KMS-11 (cell line): Measurements from ENCODE around the gene NKD1.
"Not testable (repeated sequence)": the region's sequence is repeated elsewhere in the genome, so short reads cannot be mapped to it uniquely, and the experiment has no call there.

Experiments
- H2AFZ ChIP-seq: fragments of 200-600 bp; sonication (generic); 2 replicates; pipeline ENCODE4 v1.6.1; 2016; ENCODE audit warnings: antibody characterized with exemption, mixed run types, low read depth
- H3K27ac ChIP-seq: fragments of 200-600 bp; sonication (generic); 2 replicates; pipeline ENCODE4 v1.6.1; 2016; ENCODE audit warnings: mild to moderate bottlenecking, mixed run types
- H3K27me3 ChIP-seq: fragments of 200-600 bp; sonication (generic); 2 replicates; pipeline ENCODE4 v1.6.1; 2017; ENCODE audit warnings: mild to moderate bottlenecking, low read depth, mixed run types, moderate library complexity; ENCODE audit not compliant: insufficient read depth
- H3K36me3 ChIP-seq: fragments of 200-600 bp; sonication (generic); 2 replicates; pipeline ENCODE4 v1.6.1; 2017; ENCODE audit warnings: mild to moderate bottlenecking, mixed run types; ENCODE audit not compliant: insufficient read depth
- H3K4me1 ChIP-seq: fragments of 200-600 bp; sonication (generic); 2 replicates; pipeline ENCODE4 v1.6.1; 2016; ENCODE audit warnings: mild to moderate bottlenecking, low read depth, mixed run types; ENCODE audit not compliant: poor library complexity, severe bottlenecking
- H3K4me2 ChIP-seq: fragments of 200-600 bp; sonication (generic); 2 replicates; pipeline ENCODE4 v1.7.0; 2016; ENCODE audit warnings: mild to moderate bottlenecking, mixed run types
- H3K4me3 ChIP-seq: fragments of 200-600 bp; sonication (generic); IDR thresholded peaks from 2 replicates; pipeline ENCODE4 v1.6.1; 2017; ENCODE audit warnings: low read depth, low read length, mixed read lengths; ENCODE audit not compliant: insufficient read depth
- H3K79me2 ChIP-seq: fragments of 200-600 bp; sonication (generic); 2 replicates; pipeline ENCODE4 v1.6.1; 2016; ENCODE audit warnings: low read depth, mixed run types; ENCODE audit not compliant: insufficient read depth
- H3K9ac ChIP-seq: fragments of 200-600 bp; sonication (generic); 2 replicates; pipeline ENCODE4 v1.6.1; 2016; ENCODE audit warnings: mild to moderate bottlenecking, mixed run types
- H4K20me1 ChIP-seq: fragments of 200-600 bp; sonication (generic); 2 replicates; pipeline ENCODE4 v1.6.1; 2016; ENCODE audit warnings: mild to moderate bottlenecking, mixed run types; ENCODE audit not compliant: insufficient read depth
- TF ChIP-seq, protein P1 (sequence below): fragments of 200-600 bp; sonication (generic); conservative IDR thresholded peaks from 2 replicates; pipeline ENCODE4 v1.6.1; 2017; ENCODE audit warnings: low read depth, mild to moderate bottlenecking, antibody characterized with exemption, low read length, moderate library complexity, mixed read lengths

The NKD1 gene

DNA sequence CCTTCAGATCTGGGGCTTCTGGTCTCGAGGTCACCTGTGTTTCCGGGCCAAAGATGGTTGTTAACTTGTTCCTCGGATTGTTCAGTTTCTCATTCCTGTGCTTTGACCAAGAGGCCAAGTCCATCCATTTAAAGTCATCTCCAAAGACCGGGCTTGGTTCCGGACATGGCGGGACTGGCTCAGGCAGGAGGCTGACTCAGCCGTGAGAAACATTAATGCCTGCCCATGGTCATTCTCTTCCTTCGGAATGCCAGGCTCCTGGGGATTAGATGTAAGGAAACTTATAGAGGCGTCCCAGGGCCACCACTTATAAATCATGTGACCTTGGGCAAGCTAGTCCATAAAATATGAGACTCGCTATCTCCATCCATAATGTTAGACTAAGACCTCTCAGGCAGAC, 13.6 kb upstream of the NKD1 start:
- Histone ChIP-seq H3K4me2 (no peak overlapping the region), H4K20me1 (no peaks in the 10 kb centered on the region), H3K79me2 (no peaks in the 10 kb centered on the region), H3K9ac (no peak overlapping the region), H2AFZ (no peak overlapping the region), H3K27ac (no peak overlapping the region), H3K4me3 (no peak overlapping the region), H3K27me3 (no peaks in the 10 kb centered on the region), H3K4me1 (no peaks in the 10 kb centered on the region), H3K36me3 (no peaks in the 10 kb centered on the region)
- TF ChIP-seq, protein P1, sequence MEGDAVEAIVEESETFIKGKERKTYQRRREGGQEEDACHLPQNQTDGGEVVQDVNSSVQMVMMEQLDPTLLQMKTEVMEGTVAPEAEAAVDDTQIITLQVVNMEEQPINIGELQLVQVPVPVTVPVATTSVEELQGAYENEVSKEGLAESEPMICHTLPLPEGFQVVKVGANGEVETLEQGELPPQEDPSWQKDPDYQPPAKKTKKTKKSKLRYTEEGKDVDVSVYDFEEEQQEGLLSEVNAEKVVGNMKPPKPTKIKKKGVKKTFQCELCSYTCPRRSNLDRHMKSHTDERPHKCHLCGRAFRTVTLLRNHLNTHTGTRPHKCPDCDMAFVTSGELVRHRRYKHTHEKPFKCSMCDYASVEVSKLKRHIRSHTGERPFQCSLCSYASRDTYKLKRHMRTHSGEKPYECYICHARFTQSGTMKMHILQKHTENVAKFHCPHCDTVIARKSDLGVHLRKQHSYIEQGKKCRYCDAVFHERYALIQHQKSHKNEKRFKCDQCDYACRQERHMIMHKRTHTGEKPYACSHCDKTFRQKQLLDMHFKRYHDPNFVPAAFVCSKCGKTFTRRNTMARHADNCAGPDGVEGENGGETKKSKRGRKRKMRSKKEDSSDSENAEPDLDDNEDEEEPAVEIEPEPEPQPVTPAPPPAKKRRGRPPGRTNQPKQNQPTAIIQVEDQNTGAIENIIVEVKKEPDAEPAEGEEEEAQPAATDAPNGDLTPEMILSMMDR: no peak

DNA sequence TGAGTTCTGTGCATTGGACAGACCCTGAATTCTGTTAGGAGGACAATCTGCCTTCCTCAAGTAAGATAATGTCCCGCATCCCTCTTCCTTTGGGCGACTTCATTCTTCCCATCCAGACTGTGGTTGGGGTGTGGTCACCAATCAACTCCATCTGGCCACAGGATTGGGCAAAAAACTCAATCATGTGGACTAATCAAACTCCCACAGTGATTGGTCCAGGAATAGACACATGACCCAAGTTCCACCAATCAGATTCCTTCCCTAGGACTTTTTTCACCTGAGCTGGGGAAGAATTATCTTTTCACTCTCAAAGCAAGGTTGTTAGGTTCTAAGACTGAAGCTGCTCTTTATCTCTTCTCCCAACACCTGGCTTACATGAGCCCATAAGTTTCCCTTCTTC, 13.2 kb upstream of the NKD1 start:
- Histone ChIP-seq H3K27ac (no peak overlapping the region), H4K20me1 (no peaks in the 10 kb centered on the region), H3K27me3 (no peaks in the 10 kb centered on the region), H3K9ac (no peak overlapping the region), H2AFZ (no peak overlapping the region), H3K4me2 (no peak overlapping the region), H3K4me3 (no peak overlapping the region), H3K4me1 (no peaks in the 10 kb centered on the region), H3K36me3 (no peaks in the 10 kb centered on the region), H3K79me2 (no peaks in the 10 kb centered on the region)
- TF ChIP-seq, protein P1: no peak

DNA sequence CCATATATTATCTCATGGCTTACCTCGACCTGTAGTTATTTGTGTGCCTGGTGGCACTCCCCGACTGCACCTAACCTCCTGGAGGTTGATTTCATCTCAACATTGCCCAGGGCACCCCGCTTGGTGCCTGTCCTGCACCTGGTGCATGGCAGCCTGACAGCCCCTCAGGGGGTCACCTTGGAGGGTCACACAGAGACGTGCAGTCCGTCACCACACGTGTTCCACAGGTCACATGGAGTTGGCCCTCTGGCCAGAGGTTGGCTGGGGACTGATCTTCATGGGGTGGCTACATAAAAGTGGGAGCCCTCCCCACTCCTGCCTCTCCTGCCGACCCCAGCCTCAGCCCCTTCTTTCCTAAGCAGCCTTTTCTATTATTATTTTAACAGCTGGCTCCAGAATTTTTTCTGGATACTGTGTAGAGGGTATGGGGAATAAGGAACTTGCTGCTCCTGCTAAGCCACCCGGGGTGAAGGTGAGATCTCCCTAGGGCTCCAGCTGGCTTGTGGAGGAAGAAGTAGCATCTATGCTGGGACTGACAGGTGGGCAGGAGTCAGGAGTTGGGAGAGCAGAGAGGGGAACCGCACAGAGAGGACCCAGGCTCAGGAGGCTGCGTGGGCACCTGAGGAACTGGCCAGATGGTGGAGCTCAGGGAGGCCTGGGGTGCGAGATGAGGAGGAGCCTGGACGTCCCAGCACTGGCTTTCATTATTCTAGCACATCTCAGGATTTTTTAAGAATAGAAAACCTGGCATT, 12.5 kb upstream of the NKD1 start:
- Histone ChIP-seq H3K36me3 (no peaks in the 10 kb centered on the region), H3K4me1 (no peaks in the 10 kb centered on the region), H3K27me3 (no peaks in the 10 kb centered on the region), H3K27ac (no peak overlapping the region), H3K9ac (no peak overlapping the region), H3K4me2 (no peak overlapping the region), H4K20me1 (no peaks in the 10 kb centered on the region), H2AFZ (no peak overlapping the region), H3K4me3 (no peak overlapping the region), H3K79me2 (no peaks in the 10 kb centered on the region)
- TF ChIP-seq, protein P1: no peak

- H3K27me3 ChIP-seq, H4K20me1 ChIP-seq: not testable (repeated sequence)
Measured at GRCh38 chr16:50536258-50536645, 11.9 kb upstream of the NKD1 start.

GRCh38 chr16:50537533-50538290, 10.5 kb upstream of the NKD1 start:
- no peak overlapping the region for H3K4me3 ChIP-seq
- H3K79me2 ChIP-seq: no peaks in the 10 kb centered on the region
- no peak overlapping the region for H3K4me2 ChIP-seq
- H3K9ac ChIP-seq: no peak overlapping the region
- TF ChIP-seq, protein P1: no peak
- no peak overlapping the region for H3K27ac ChIP-seq
- H3K27me3 ChIP-seq: no peaks in the 10 kb centered on the region
- H3K4me1 ChIP-seq: no peaks in the 10 kb centered on the region
- H4K20me1 ChIP-seq: no peaks in the 10 kb centered on the region
- no peaks in the 10 kb centered on the region for H3K36me3 ChIP-seq
- no peak overlapping the region for H2AFZ ChIP-seq

More at GRCh38 chr16:50536258-50536645, 11.9 kb upstream of the NKD1 start:
- H3K4me2 ChIP-seq, H3K9ac ChIP-seq, H3K79me2 ChIP-seq, H2AFZ ChIP-seq, H3K36me3 ChIP-seq, H3K4me3 ChIP-seq, H3K4me1 ChIP-seq, H3K27ac ChIP-seq: not testable (repeated sequence)
